HEK293 (cell line): ENCODE results near the gene FEM1A.
"Not testable (repeated sequence)": the region's sequence is repeated elsewhere in the genome, so short reads cannot be mapped to it uniquely, and the experiment has no call there.

Experiments
- CTCF ChIA-PET: fragments of 350-600 bp; formaldehyde crosslinking; extraction: SDS; loops from one replicate; lab custom pipeline; 2021; ENCODE audit warnings: antibody characterized with exemption; lab: Yijun Ruan, JAX
- POLR2A ChIA-PET: fragments of 300-600 bp; formaldehyde crosslinking; extraction: SDS; loops from one replicate; lab custom pipeline; 2020; ENCODE audit warnings: antibody characterized with exemption, inconsistent platforms; lab: Yijun Ruan, JAX
- H3K27ac ChIP-seq: fragments of 200-500 bp; sonication (Bioruptor generic); 2 replicates; pipeline ENCODE4 v1.5.1; 2014; ENCODE audit warnings: low read depth, low read length, control low read depth, inconsistent platforms; ENCODE audit errors: extremely low read depth
- H3K36me3 ChIP-seq, 2 experiments: fragments of 200-500 bp in 1 of 2; sonication (Bioruptor generic) in 1 of 2; 1 replicate in 1 of 2; 2 replicates in 1 of 2; pipeline ENCODE4 v1.5.1; 2014 to 2017; ENCODE audit warnings: inconsistent platforms in 2 of 2, low read length in 2 of 2; ENCODE audit not compliant: control insufficient read depth in 2 of 2, insufficient read depth in 1 of 2
- H3K4me1 ChIP-seq: fragments of 200-500 bp; sonication (Bioruptor generic); 2 replicates; pipeline ENCODE4 v1.5.1; 2014; ENCODE audit warnings: mild to moderate bottlenecking, low read length, inconsistent platforms; ENCODE audit not compliant: control insufficient read depth, insufficient read depth
- H3K4me3 ChIP-seq: 2 replicates; pipeline ENCODE4 v1.5.1; 2011; ENCODE audit warnings: low read depth, mild to moderate bottlenecking, control low read depth, low read length, moderate library complexity
- H3K9me3 ChIP-seq: fragments of 200-500 bp; sonication (Bioruptor generic); 2 replicates; pipeline ENCODE4 v1.5.1; 2014; ENCODE audit warnings: low read depth, low read length, inconsistent platforms; ENCODE audit not compliant: control insufficient read depth, insufficient read depth
- ATF2 ChIP-seq: fragments of 450-650 bp; formaldehyde crosslinking; IDR thresholded peaks from 2 replicates; pipeline ENCODE4 v1.5.1; 2016; ENCODE audit warnings: missing biosample characterization, missing genetic modification characterization, low read depth
- GFI1B ChIP-seq: fragments of 450-650 bp; formaldehyde crosslinking; IDR thresholded peaks from 2 replicates; pipeline ENCODE4 v1.5.1; 2016; ENCODE audit warnings: missing biosample characterization, missing genetic modification characterization
- GLIS2 ChIP-seq: fragments of 450-650 bp; formaldehyde crosslinking; IDR thresholded peaks from 2 replicates; pipeline ENCODE4 v1.5.1; 2016; ENCODE audit warnings: missing biosample characterization, missing genetic modification characterization
- KLF9 ChIP-seq: fragments of 450-650 bp; formaldehyde crosslinking; IDR thresholded peaks from 2 replicates; pipeline ENCODE4 v1.5.1; 2016; ENCODE audit warnings: missing biosample characterization, missing genetic modification characterization, low read depth
- MZF1 ChIP-seq: fragments of 450-650 bp; formaldehyde crosslinking; IDR thresholded peaks from 2 replicates; pipeline ENCODE4 v1.5.1; 2017; ENCODE audit warnings: missing biosample characterization, missing genetic modification characterization, borderline replicate concordance
- PRDM1 ChIP-seq: fragments of 450-650 bp; formaldehyde crosslinking; IDR thresholded peaks from 2 replicates; pipeline ENCODE4; 2016; ENCODE audit warnings: missing biosample characterization, missing genetic modification characterization
- SCRT2 ChIP-seq: fragments of 450-650 bp; formaldehyde crosslinking; IDR thresholded peaks from 2 replicates; pipeline ENCODE4 v1.5.1; 2016; ENCODE audit warnings: missing biosample characterization, missing genetic modification characterization
- YY1 ChIP-seq: fragments of 450-650 bp; formaldehyde crosslinking; IDR thresholded peaks from 2 replicates; pipeline ENCODE4 v1.5.1; 2018; ENCODE audit warnings: missing biosample characterization, missing genetic modification characterization
- ZBTB1 ChIP-seq: fragments of 450-650 bp; formaldehyde crosslinking; IDR thresholded peaks from 2 replicates; pipeline ENCODE4 v1.5.1; 2016; ENCODE audit warnings: missing biosample characterization, missing genetic modification characterization
- ZBTB6 ChIP-seq: fragments of 450-650 bp; formaldehyde crosslinking; IDR thresholded peaks from 2 replicates; pipeline ENCODE4 v1.5.1; 2017; ENCODE audit warnings: missing biosample characterization, missing genetic modification characterization
- ZBTB7A ChIP-seq: fragments of 450-650 bp; formaldehyde crosslinking; IDR thresholded peaks from 2 replicates; pipeline ENCODE4 v1.5.1; 2016; ENCODE audit warnings: low read depth, missing biosample characterization, missing genetic modification characterization
- ZFP3 ChIP-seq: fragments of 450-650 bp; formaldehyde crosslinking; IDR thresholded peaks from 2 replicates; pipeline ENCODE4 v1.5.1; 2016; ENCODE audit warnings: low read depth, missing biosample characterization, missing genetic modification characterization
- ZNF114 ChIP-seq: fragments of 450-650 bp; formaldehyde crosslinking; IDR thresholded peaks from 2 replicates; pipeline ENCODE4 v1.5.0; 2017; ENCODE audit warnings: missing biosample characterization, missing genetic modification characterization
- ZNF138 ChIP-seq: fragments of 450-650 bp; formaldehyde crosslinking; IDR thresholded peaks from 2 replicates; pipeline ENCODE4 v1.5.1; 2016; ENCODE audit warnings: missing biosample characterization, missing genetic modification characterization, borderline replicate concordance
- ZNF223 ChIP-seq: fragments of 450-650 bp; formaldehyde crosslinking; IDR thresholded peaks from 2 replicates; pipeline ENCODE4 v1.5.1; 2016; ENCODE audit warnings: missing biosample characterization, missing genetic modification characterization
- ZNF366 ChIP-seq: fragments of 450-650 bp; formaldehyde crosslinking; conservative IDR thresholded peaks from 2 replicates; pipeline ENCODE4 v1.5.1; 2016; ENCODE audit warnings: missing biosample characterization, missing genetic modification characterization
- ZNF391 ChIP-seq: fragments of 450-650 bp; formaldehyde crosslinking; IDR thresholded peaks from 2 replicates; pipeline ENCODE4 v1.5.1; 2016; ENCODE audit warnings: low read depth, missing biosample characterization, missing genetic modification characterization, borderline replicate concordance
- ZNF510 ChIP-seq: fragments of 450-650 bp; formaldehyde crosslinking; IDR thresholded peaks from 2 replicates; pipeline ENCODE4 v1.5.1; 2018; ENCODE audit warnings: mild to moderate bottlenecking, missing genetic modification characterization, missing biosample characterization; ENCODE audit not compliant: insufficient replicate concordance
- ZNF555 ChIP-seq: fragments of 450-650 bp; formaldehyde crosslinking; conservative IDR thresholded peaks from 2 replicates; pipeline ENCODE4 v1.5.1; 2017; ENCODE audit warnings: missing biosample characterization, mild to moderate bottlenecking, missing genetic modification characterization, inconsistent platforms
- ZNF561 ChIP-seq: fragments of 450-650 bp; IDR thresholded peaks from 2 replicates; pipeline ENCODE4 v1.5.1; 2018; ENCODE audit warnings: missing biosample characterization, missing genetic modification characterization, borderline replicate concordance
- ZNF621 ChIP-seq: fragments of 450-650 bp; formaldehyde crosslinking; IDR thresholded peaks from 2 replicates; pipeline ENCODE4 v1.5.1; 2017; ENCODE audit warnings: missing biosample characterization, missing genetic modification characterization
- ZNF837 ChIP-seq: fragments of 450-650 bp; formaldehyde crosslinking; IDR thresholded peaks from 2 replicates; pipeline ENCODE4 v1.5.1; 2016; ENCODE audit warnings: missing biosample characterization, missing genetic modification characterization

The FEM1A gene

GRCh38 chr19:4776436-4777211 is 14.9 kb upstream of the FEM1A start:
- POLR2A ChIA-PET = no interaction called here

GRCh38 chr19:4778124-4778523 is 13.4 kb upstream of the FEM1A start:
- not testable (repeated sequence) for H3K9me3 ChIP-seq, H3K4me1 ChIP-seq, H3K4me3 ChIP-seq, H3K36me3 ChIP-seq, H3K27ac ChIP-seq
- ChIA-PET CTCF (interaction anchor here (0.7 to 1.6 kb wide), 2 partner anchors 13 to 26 kb away, joined by 3 to 7 read pairs; partner anchors contain the start of gene FEM1A), POLR2A (interaction anchor here (0.6 to 1.1 kb wide), 3 partner anchors 13 to 137 kb away, joined by 4 to 6 read pairs (median 5); partner anchors contain the start of gene FEM1A)
- TF ChIP-seq PRDM1 (tag by site-specific recombination) = peak; percentile 27; the same call in 1 of the 2 replicates
- TF ChIP-seq ZNF366 = peak; percentile 97

More at GRCh38 chr19:4776436-4777211, 14.9 kb upstream of the FEM1A start:
- no peaks in the 10 kb centered on the region for H3K9me3 ChIP-seq
- H3K4me3 ChIP-seq = no peak overlapping the region
- TF ChIP-seq ZFP3 (no peak), GFI1B (tag by site-specific recombination) (no peak), GLIS2 (tag by site-specific recombination) (no peak), KLF9 (no peak), SCRT2 (tag by site-specific recombination) (no peak), ZBTB7A (no peak), ATF2 (tag by site-specific recombination) (no peak)
- TF ChIP-seq, all 188 proteins: peak for 0
- Histone ChIP-seq H3K4me1 (no peaks in the 10 kb centered on the region), H3K27ac (no peak overlapping the region), H3K36me3 (no peaks in the 10 kb centered on the region)
- CTCF ChIA-PET = interaction anchor here (1.6 kb wide), 1 partner anchor 14 kb away, joined by 7 read pairs; the partner anchor contains the start of gene FEM1A

- CTCF ChIA-PET = interaction anchor here (0.7 to 1.8 kb wide), 3 partner anchors 10 to 767 kb away, joined by 4 to 9 read pairs (median 4); partner anchors contain the start of gene FEM1A
- Histone ChIP-seq H3K27ac (no peak overlapping the region), H3K36me3 (no peaks in the 10 kb centered on the region), H3K9me3 (no peaks in the 10 kb centered on the region)
- no peak for TF ChIP-seq ZNF114
- TF ChIP-seq MZF1 (tag by site-specific recombination) = no peak
- no peak for TF ChIP-seq ZNF510 (tag by site-specific recombination)
- TF ChIP-seq ZNF837 = no peak
- no peak for TF ChIP-seq ZNF391
- no peak for TF ChIP-seq ZBTB6 (tag by site-specific recombination)
- TF ChIP-seq ZNF223 = no peak
- TF ChIP-seq YY1 (tag by site-specific recombination) = no peak
- no peak for TF ChIP-seq ZNF555 (tag by site-specific recombination)
- TF ChIP-seq ZBTB1 (tag by site-specific recombination) = no peak
- TF ChIP-seq ZNF138 (tag by site-specific recombination) = no peak
- TF ChIP-seq ZNF561 (tag by site-specific recombination) = no peak
- no peak for TF ChIP-seq ZNF621 (tag by site-specific recombination)
- TF ChIP-seq, all 188 proteins: peak for 0
- POLR2A ChIA-PET = interaction anchor here (0.6 kb wide), 1 partner anchor 16 kb away, joined by 3 read pairs; no protein-coding TSS in a partner anchor
- Histone ChIP-seq H3K4me1 (no peaks in the 10 kb centered on the region), H3K4me3 (no peak overlapping the region)
These were observed 10.7 kb upstream of the FEM1A start for GRCh38 chr19:4780860-4781259.
